ENCODE results near the gene SUFU. TPM values are rescaled to one million over a fixed set of nuclear protein-coding genes. Genes with fewer than 3 reads are reported as not detected.

SUFU gene
- total and polyA plus RNA-seq, 4 donors, result 1.8 to 3.8 (median 2.9) TPM

DNA sequence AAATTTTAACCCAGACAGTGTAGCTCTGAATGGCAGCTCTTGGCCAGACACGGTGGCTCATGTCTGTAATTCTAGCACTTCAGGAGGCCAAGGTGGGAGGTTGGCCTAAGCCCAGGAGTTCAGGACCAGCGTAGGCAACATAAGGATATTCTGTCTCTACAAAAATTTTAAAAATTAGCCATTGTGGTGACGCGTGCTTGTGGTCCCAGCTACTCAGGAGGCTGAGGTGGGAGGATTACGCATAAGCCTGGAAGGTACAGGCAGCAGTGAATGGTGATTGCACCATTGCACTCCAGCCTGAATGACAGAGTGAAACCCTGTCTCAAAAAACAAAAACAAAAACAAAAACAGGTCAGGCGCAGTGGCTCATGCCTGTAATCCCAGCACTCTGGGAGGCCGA lies 50.0 kb downstream of the SUFU start:
- H3K27me3 ChIP-seq (ENCODE audit: control insufficient read depth in 4 of 4, insufficient read depth in 4 of 4, low read length in 3 of 4), result no peaks in the 10 kb centered on the region
- H3K9ac ChIP-seq (ENCODE audit: low read depth in 1 of 2, low read length in 2 of 2), result no peak overlapping the region
- H3K36me3 ChIP-seq (ENCODE audit: control insufficient read depth in 4 of 4, insufficient read depth in 3 of 4, low read depth in 1 of 4, low read length in 3 of 4), result peaks cover 3 to 18% (median 8%) of the 10 kb centered on the region in 4 donors
- H3K4me3 ChIP-seq (ENCODE audit: low read depth in 1 of 3, low read length in 3 of 3), result no peak overlapping the region
- peaks cover 0 to 5% (median 0%) of the 10 kb centered on the region in 4 donors for H3K4me1 ChIP-seq (ENCODE audit: control insufficient read depth in 4 of 4, insufficient read depth in 4 of 4, low read length in 3 of 4)
- 96% methylated on average over 7 of the region's 7 CpGs for WGBS
- H3K9me3 ChIP-seq (ENCODE audit: control insufficient read depth in 4 of 4, low read length in 3 of 4), result no peaks in the 10 kb centered on the region
- TF ChIP-seq FOXA2 (IDR thresholded peaks at IDR 0.05), result no peak
- no peak for TF ChIP-seq HNF4A (conservative IDR thresholded peaks at IDR 0.05)
- TF ChIP-seq, protein P1, sequence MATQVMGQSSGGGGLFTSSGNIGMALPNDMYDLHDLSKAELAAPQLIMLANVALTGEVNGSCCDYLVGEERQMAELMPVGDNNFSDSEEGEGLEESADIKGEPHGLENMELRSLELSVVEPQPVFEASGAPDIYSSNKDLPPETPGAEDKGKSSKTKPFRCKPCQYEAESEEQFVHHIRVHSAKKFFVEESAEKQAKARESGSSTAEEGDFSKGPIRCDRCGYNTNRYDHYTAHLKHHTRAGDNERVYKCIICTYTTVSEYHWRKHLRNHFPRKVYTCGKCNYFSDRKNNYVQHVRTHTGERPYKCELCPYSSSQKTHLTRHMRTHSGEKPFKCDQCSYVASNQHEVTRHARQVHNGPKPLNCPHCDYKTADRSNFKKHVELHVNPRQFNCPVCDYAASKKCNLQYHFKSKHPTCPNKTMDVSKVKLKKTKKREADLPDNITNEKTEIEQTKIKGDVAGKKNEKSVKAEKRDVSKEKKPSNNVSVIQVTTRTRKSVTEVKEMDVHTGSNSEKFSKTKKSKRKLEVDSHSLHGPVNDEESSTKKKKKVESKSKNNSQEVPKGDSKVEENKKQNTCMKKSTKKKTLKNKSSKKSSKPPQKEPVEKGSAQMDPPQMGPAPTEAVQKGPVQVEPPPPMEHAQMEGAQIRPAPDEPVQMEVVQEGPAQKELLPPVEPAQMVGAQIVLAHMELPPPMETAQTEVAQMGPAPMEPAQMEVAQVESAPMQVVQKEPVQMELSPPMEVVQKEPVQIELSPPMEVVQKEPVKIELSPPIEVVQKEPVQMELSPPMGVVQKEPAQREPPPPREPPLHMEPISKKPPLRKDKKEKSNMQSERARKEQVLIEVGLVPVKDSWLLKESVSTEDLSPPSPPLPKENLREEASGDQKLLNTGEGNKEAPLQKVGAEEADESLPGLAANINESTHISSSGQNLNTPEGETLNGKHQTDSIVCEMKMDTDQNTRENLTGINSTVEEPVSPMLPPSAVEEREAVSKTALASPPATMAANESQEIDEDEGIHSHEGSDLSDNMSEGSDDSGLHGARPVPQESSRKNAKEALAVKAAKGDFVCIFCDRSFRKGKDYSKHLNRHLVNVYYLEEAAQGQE (IDR thresholded peaks at IDR 0.05), result no peak
- no peak for TF ChIP-seq HNF4G (IDR thresholded peaks at IDR 0.05)
- no peak for TF ChIP-seq TAF1 (conservative IDR thresholded peaks at IDR 0.05)
- TF ChIP-seq JUND (IDR thresholded peaks at IDR 0.05), result no peak
- no peak for TF ChIP-seq FOXA1 (IDR thresholded peaks at IDR 0.05)
- no peak for TF ChIP-seq NR2F2 (IDR thresholded peaks at IDR 0.05)
- no peak for TF ChIP-seq EGR1 (IDR thresholded peaks at IDR 0.05; ENCODE audit: low read depth in 2 of 2)
- TF ChIP-seq, protein P2, sequence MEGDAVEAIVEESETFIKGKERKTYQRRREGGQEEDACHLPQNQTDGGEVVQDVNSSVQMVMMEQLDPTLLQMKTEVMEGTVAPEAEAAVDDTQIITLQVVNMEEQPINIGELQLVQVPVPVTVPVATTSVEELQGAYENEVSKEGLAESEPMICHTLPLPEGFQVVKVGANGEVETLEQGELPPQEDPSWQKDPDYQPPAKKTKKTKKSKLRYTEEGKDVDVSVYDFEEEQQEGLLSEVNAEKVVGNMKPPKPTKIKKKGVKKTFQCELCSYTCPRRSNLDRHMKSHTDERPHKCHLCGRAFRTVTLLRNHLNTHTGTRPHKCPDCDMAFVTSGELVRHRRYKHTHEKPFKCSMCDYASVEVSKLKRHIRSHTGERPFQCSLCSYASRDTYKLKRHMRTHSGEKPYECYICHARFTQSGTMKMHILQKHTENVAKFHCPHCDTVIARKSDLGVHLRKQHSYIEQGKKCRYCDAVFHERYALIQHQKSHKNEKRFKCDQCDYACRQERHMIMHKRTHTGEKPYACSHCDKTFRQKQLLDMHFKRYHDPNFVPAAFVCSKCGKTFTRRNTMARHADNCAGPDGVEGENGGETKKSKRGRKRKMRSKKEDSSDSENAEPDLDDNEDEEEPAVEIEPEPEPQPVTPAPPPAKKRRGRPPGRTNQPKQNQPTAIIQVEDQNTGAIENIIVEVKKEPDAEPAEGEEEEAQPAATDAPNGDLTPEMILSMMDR (IDR thresholded peaks at IDR 0.05; ENCODE audit: low read depth, low read length, missing input control), result no peak
- no peak for TF ChIP-seq SP1 (IDR thresholded peaks at IDR 0.05)
- no peak for TF ChIP-seq RXRA (IDR thresholded peaks at IDR 0.05)
- TF ChIP-seq YY1 (IDR thresholded peaks at IDR 0.05), result no peak
- no peak for TF ChIP-seq RAD21 (IDR thresholded peaks at IDR 0.05)
- TF ChIP-seq, protein P3, sequence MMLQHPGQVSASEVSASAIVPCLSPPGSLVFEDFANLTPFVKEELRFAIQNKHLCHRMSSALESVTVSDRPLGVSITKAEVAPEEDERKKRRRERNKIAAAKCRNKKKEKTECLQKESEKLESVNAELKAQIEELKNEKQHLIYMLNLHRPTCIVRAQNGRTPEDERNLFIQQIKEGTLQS (IDR thresholded peaks at IDR 0.05), result no peak
- DNase-seq (ENCODE audit: low spot score), result no peak
- no peak overlapping the region for H3K27ac ChIP-seq (ENCODE audit: low read depth in 1 of 2, low read length in 2 of 2)

DNA sequence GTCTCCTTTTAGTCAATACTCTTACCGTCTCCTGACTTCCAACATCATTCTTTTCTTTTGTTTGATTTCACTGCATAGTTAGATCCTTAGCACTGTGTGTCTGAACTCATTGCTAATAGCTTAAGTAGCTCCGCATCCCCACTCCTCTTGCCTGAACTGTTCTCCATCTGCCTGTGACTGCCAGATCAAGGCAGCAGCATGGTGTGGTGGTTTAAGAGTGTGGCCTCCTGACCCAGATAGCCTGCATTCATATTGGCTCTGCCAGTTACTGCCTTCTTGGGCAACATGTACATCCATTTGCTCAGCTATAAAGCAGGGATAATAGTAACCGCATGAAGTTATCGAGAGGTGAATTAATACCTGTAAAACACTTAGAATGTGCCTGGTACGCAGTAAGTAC lies 50.8 kb downstream of the SUFU start:
- H3K4me1 ChIP-seq (ENCODE audit: control insufficient read depth in 4 of 4, insufficient read depth in 4 of 4, low read length in 3 of 4), result peaks cover 0 to 5% (median 0%) of the 10 kb centered on the region in 4 donors
- no peak overlapping the region for H3K9ac ChIP-seq (ENCODE audit: low read depth in 1 of 2, low read length in 2 of 2)
- 97% methylated on average over 5 of the region's 5 CpGs for WGBS
- no peak overlapping the region for H3K4me3 ChIP-seq (ENCODE audit: low read depth in 1 of 3, low read length in 3 of 3)
- DNase-seq (ENCODE audit: low spot score), result no peak
- H3K27me3 ChIP-seq (ENCODE audit: control insufficient read depth in 4 of 4, insufficient read depth in 4 of 4, low read length in 3 of 4), result no peaks in the 10 kb centered on the region
- H3K27ac ChIP-seq (ENCODE audit: low read depth in 1 of 2, low read length in 2 of 2), result no peak overlapping the region
- no peaks in the 10 kb centered on the region for H3K9me3 ChIP-seq (ENCODE audit: control insufficient read depth in 4 of 4, low read length in 3 of 4)
- peaks cover 3 to 18% (median 8%) of the 10 kb centered on the region in 4 donors for H3K36me3 ChIP-seq (ENCODE audit: control insufficient read depth in 4 of 4, insufficient read depth in 3 of 4, low read depth in 1 of 4, low read length in 3 of 4)
- TF ChIP-seq HNF4G (IDR thresholded peaks at IDR 0.05) (no peak), FOXA1 (IDR thresholded peaks at IDR 0.05) (no peak), SP1 (IDR thresholded peaks at IDR 0.05) (no peak), EGR1 (IDR thresholded peaks at IDR 0.05; ENCODE audit: low read depth in 2 of 2) (no peak), TAF1 (conservative IDR thresholded peaks at IDR 0.05) (no peak), GABPA (IDR thresholded peaks at IDR 0.05 in 1 of 2, conservative IDR thresholded peaks at IDR 0.05 in 1 of 2) (no peak), JUND (IDR thresholded peaks at IDR 0.05) (no peak)
- TF ChIP-seq, protein P1 (IDR thresholded peaks at IDR 0.05), result no peak
- TF ChIP-seq, protein P3 (IDR thresholded peaks at IDR 0.05), result no peak
- TF ChIP-seq, protein P2 (IDR thresholded peaks at IDR 0.05; ENCODE audit: low read depth, low read length, missing input control), result no peak
- TF ChIP-seq, protein P4, sequence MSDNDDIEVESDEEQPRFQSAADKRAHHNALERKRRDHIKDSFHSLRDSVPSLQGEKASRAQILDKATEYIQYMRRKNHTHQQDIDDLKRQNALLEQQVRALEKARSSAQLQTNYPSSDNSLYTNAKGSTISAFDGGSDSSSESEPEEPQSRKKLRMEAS (IDR thresholded peaks at IDR 0.05), result no peak
- TF ChIP-seq, protein P5, sequence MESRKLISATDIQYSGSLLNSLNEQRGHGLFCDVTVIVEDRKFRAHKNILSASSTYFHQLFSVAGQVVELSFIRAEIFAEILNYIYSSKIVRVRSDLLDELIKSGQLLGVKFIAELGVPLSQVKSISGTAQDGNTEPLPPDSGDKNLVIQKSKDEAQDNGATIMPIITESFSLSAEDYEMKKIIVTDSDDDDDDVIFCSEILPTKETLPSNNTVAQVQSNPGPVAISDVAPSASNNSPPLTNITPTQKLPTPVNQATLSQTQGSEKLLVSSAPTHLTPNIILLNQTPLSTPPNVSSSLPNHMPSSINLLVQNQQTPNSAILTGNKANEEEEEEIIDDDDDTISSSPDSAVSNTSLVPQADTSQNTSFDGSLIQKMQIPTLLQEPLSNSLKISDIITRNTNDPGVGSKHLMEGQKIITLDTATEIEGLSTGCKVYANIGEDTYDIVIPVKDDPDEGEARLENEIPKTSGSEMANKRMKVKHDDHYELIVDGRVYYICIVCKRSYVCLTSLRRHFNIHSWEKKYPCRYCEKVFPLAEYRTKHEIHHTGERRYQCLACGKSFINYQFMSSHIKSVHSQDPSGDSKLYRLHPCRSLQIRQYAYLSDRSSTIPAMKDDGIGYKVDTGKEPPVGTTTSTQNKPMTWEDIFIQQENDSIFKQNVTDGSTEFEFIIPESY (IDR thresholded peaks at IDR 0.05), result no peak
